HG02981 (cell line): ENCODE data around the gene COL4A2.
A peak's percentile ranks its signal among the peaks of the same experiment; 100 is the strongest.
"Not testable (repeated sequence)": the region's sequence is repeated elsewhere in the genome, so short reads cannot be mapped to it uniquely, and the experiment has no call there.

Source experiments
- ATAC-seq: cut with Tn5 transposase; IDR thresholded peaks from one replicate; pipeline ENCODE4 v1.9.1; 2021; ENCODE audit warnings: mild to moderate bottlenecking, moderate library complexity; ENCODE audit not compliant: unreplicated experiment

The COL4A2 gene

DNA sequence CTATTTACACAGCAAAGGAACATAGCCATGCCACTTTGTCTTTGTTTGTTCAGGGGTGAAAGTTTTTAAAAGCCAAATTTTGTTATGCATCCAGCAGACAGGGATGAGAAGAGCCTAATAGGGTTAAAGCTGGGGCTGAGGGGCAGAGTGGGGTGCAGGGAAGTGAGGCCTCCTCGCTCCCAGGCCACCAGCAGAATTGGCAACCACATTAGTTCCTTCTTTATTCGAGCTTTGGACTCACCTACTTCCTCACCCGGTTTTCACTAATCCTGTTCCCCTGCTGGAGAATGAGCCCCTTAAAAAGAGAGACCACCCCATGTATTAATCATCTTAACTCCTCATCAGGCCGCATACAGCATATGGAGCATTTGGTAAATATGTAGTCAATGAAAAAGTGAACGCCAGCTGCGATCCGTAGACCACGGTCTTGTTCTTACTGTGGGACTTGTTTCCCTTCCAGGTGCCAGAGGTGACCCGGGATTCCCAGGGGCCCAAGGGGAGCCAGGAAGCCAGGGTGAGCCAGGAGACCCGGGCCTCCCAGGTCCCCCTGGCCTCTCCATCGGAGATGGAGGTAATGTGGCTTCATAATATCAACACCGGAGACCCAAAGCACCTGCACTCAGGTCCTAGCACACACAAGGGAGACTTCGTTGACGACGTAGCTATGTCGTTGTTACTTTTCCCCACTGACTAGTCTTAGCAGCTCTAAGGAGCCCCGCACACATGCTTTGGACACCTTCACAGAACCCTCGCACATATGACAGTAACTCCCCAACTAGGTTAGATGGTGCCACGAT is 142.3 kb downstream of the COL4A2 start:
- no peak for ATAC-seq

DNA sequence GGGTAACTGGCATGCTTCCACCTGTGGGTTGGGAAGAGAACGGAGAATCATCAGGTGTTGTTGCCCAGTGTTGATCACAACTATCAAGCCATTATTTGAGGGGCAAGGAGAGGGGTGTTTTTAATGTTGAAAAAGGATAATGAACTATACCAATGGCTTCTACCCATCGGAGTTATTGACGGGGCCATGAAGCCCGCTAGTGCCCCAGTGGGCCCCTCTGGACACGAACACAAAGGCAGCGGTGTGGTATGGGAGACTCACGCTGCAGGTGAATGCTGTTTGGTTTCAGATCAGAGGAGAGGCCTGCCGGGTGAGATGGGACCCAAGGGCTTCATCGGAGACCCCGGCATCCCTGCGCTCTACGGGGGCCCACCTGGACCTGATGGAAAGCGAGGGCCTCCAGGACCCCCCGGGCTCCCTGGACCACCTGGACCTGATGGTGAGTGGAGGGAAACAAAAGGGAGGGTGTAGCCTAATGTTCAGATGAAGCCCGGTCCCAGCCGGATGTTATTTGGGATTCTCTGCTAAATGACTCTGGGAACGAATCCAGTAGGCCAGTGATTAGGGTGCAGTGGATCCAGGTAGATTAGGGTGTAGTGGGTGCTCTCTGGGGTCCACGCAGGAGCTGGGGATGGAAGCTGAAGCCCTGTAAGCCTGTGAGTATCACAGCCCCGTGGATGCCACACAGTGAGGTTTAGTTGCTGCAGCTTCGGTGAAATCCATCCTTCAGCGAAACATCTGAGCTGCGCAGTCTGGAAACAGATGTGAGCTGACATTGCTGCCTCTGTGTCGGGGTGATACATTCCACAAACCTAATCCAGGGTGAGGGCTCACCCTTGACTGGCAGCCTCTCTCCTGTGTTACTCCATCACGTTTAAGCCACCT is 143.2 kb downstream of the COL4A2 start:
- no peak for ATAC-seq

DNA sequence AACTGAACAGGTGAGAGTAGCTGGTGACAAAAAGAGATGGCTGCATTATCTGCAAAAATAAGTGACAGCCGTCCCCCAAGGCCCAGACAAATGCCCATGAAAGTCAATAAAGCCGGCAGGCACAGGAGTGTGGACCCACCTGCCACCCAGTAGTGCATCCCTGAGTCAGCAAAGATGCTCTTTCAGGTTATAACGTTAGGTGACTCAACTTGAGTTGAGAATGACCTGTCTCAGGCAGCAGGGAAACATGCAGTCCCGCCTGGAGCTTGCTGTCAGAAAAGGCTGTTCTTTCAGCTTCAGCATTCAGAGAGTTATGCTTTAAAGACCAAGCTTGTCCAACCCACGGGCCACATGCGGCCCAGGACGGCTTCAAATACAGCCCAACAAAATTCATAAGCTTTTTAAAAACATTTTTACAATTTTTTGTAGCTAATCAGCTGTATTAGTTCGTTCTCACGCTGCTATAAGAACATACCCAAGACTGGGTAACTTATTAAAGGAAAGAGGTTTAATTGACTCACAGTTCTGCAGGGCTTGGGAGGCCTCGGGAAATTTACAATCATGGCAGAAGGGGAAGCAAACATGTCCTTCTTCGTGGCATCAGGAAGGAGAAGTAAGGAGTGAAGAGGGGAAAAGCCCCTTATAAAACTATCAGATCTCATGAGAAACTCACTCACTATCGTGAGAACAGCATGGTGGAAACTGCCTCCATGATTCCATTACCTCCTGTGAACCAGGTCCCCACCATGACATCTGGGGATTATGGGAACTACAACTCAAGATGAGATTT is 144.1 kb downstream of the COL4A2 start:
- no peak for ATAC-seq

DNA sequence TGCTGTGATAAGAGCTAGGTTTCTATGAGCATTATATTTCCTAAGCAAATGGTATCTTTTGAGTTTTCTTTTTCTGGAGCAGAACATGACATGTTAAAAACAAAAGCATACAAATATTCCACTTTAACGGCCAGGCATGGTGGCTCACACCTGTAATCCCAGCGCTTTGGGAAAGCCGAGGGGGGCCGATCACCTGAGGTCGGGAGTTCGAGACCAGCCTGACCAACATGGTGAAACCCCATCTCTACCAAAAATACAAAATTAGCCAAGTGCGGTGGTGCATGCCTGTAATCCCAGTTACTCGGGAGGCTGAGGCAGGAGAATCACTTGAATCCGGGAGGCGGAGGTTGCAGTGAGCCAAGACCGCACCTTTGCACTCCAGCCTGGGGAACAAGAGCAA is 146.0 kb downstream of the COL4A2 start:
- ATAC-seq: not testable (repeated sequence)

DNA sequence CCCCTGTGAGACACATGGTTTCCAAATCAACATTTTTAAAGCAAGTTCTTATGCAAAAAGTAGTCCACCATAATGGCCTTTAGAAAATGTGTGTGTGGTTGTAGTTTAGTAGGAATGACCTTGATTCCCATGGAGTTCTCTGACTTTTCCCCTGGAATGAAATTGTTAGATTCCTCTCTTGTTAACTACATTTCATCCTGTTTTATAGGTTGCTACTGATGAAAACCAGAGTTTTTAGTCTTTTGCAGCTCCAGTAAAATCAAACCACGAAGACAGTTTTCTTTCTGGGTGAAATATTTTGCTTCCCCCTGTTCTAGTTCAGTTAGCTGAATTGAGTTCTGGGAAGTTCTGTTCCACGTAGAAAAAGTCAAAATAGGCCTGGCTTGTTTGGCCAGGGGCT is 146.7 kb downstream of the COL4A2 start:
- no peak for ATAC-seq

DNA sequence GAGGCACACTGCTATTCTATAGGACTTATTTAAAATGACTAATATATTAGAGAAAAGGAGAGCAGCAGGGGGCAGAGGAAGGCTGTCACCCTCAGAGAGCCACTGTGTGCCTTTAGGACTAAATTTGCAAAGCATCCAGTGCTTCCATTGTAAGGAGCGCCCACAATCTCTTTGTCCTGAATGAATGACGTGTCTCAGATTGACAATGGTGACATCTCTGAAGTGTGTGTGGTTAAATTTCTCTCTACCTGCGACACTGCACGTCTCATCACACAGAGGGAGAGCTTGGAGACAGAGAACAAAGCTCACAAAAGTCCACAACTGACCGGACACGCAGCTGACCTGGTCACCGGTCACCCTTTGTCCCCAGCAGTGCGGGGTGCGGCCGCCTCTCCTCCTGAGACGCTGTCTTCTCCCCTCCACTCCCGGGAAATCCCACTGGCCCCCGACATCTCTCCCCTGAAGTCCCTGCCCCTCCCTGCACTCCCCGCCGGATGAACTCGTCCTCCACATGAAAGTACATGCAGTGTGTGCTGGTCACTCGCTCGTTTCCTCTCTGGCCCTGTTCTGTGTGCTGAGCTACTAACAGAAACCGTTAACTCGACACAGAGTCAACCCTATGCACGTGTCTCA is 147.3 kb downstream of the COL4A2 start:
- no peak for ATAC-seq

DNA sequence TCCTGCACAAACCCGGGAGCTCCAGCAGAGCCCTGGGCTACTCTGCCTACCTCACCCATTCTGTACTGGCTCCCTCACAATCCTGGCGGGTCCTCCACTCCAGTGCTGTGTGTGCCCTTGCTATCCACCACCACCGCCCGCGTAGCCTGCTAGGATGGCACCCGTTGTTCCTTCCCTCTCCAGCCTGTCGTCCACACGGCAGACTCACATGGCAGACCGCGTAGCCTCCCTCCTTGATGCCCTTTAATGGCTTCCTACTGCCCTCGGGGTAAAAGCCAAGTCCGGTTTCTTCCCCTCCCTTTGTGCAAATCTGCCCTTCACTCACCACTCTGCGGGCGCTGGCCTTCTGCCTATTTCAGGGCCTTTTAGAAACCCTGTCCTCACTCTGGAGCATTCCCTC is 147.9 kb downstream of the COL4A2 start:
- ATAC-seq: no peak

DNA sequence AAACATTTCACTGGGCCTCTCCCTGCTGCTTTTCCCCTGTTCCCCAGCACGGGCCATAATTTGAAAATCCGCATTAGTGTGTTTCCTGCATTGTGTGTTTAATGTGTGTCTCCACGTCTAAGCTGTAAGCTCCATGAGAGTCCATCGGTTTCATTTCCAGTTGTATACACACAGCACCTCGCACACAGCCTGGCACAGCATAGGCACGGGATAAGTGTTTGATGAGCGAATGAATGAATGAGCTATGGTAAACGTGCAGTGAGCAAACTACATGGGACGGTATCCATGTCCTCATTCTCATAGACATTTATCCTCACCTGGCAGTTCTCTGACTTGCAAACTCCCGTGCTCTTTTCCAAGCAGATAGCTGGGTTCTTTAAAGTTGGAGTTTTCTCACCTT is 148.4 kb downstream of the COL4A2 start:
- ATAC-seq: no peak

DNA sequence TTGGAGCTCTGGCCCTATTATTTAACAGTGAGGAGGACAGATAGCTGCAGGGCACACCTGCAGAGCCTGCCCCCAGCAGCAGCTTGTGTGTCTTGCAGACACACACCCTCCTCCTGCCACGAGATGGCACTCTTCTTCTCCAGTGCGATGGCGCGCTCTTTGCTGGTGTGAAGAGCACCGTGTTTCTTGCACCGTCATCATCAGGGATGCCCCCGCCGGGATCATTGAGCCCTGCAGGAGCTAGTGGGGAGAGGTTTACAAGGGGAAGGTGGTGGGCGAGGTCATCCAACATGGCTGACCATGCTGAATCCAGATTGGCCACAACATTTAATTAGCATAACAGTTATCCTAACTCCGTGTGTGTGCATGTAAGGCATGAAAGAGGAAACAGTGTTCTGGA is 148.9 kb downstream of the COL4A2 start:
- peak; percentile 99 for ATAC-seq

DNA sequence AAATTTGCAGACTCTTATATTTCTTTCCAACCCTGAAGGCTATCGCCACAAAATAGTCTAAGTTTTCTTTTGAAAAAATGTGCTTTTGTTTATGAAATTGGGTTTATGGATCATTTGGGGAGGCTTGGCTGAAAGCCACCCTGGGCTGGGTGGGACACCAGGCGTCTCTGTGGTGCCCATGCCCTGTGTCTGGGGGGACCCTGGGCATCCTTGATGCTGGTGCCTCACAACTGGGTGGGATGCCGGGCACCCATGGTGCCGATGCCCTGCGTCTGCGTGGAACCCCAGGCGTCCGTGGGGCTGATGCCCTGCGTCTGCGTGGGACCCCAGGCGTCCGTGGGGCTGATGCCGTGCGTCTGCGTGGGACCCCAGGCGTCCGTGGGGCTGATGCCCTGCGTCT is 149.5 kb downstream of the COL4A2 start:
- ATAC-seq: no peak

DNA sequence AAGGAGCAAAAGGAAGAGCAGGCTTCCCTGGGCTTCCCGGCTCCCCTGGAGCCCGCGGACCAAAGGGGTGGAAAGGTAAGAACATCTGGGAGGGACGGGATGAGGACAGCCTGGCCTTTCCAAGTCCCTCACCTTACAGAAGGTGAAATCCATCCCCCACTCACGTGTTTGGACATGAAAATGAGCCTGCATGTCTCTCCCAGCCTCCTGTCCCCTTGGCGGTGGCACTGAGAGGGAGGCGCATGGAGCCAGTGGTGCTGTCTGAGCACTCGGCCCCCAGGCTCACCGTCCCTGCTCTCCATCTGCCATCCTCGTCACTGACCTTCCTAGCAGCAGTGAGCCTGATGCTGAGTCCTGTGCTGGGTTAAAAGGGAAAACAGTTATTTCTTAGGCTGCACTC is 150.3 kb downstream of the COL4A2 start:
- no peak for ATAC-seq

DNA sequence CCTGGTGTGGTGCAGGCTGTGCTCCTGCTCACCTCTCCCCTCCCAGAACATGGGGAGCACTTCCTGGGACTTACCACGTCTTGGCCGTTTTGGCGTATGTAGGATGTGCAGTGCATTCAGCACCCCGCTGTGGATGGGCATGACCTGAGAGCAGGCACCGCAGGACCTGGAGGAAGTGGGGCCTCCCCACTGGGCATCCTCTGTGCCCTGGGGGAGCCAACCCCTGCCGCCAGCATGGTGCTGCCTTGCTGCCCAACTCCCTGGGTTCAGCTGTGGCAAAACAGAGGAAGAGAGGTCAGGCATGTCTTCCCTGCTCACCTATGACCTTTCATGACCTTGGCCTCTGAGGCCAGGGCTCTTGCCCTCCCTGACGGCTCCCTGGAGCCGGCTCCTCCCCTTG is 150.9 kb downstream of the COL4A2 start:
- ATAC-seq: no peak

DNA sequence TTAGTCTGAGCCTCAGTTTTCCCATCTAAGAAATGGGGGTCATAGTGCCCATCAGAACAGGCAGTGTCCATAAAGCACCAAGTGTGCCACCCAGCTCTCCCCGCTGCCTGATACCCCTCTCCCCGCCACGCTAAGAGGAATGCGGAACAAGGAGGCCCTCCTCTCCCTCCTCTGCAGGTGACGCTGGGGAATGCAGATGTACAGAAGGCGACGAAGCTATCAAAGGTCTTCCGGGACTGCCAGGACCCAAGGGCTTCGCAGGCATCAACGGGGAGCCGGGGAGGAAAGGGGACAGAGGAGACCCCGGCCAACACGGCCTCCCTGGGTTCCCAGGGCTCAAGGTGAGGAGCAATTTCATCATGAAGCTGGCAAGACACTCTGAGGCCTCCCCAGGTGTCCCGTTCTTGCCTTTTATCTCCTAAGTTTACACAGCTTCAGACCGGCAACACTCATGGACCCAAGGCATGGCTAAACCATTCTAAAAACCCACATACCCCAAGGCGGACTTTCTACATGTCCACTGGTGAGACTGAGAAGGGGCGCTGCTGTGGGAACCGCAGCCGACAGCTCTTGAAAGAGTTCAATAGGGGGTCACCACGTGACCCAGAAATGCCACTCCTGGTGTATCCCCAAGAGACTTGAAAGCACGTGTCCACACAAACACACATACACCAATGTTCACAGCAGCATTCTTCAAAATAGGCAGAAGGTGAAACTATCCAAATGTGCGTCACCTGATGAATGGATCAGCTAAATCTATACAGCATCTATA is 151.7 kb downstream of the COL4A2 start:
- ATAC-seq: no peak

DNA sequence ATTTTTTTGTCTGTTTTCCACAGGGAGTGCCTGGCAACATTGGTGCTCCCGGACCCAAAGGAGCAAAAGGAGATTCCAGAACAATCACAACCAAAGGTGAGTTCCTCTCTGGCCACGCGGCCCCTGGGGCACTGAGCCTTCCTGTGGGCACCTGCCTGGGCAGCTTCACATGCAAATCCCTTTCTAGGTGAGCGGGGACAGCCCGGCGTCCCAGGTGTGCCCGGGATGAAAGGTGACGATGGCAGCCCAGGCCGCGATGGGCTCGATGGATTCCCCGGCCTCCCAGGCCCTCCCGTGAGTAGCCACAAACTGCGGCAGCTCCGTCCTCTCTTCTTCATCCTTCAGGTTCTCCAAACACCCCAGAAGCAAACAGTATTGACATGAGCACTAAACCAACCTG is 155.0 kb downstream of the COL4A2 start:
- no peak for ATAC-seq

DNA sequence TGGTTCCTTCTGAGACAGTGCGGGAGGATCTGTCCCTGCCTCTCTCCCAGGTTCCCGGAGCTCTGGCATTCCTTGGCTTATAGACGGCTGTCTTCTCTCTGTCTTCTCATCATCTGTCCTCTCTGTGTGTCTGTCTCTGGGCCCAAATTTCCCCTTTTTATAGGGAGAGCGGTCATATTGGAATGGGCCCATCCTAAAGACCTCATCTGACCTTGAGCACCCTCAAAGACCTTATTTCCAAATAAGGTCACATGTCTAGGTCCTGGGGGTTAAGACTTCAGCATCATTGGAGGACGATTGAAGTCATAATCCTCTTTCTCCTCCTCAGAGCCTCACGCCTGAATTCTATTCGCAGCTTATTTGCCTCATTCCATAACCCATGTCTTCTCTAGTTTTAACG is 156.1 kb downstream of the COL4A2 start:
- no peak for ATAC-seq

DNA sequence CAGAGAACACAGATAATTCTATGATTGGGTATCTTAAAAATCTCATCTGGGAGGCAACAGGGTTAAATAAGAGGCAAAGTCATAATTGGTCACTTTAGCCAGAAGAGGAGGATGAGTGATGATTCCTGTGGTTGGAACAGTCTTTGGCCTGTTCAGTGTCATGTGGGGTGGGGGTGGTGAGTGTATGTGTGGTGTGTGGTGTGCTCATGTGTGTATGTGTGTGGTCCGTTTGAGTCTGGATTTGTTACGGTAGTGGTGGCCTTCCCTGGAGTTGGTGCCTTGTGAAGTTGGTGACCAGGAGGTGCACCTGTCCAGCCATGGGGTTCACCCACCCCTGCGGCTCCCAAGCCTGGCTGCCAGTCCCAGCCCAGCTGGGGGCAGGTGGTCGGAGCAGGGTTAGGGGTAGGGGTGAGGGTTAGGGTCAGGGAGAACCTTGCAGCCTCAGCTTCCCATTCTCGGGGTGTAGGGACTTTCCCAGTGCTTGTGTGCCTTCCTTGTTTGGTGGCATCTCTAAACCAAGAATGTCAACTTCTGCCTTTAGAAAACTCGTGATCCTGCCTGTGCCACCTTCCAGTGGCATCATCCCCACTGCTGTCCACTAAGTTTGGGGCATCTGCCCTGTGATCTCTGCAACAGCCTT is 156.9 kb downstream of the COL4A2 start:
- ATAC-seq: no peak

DNA sequence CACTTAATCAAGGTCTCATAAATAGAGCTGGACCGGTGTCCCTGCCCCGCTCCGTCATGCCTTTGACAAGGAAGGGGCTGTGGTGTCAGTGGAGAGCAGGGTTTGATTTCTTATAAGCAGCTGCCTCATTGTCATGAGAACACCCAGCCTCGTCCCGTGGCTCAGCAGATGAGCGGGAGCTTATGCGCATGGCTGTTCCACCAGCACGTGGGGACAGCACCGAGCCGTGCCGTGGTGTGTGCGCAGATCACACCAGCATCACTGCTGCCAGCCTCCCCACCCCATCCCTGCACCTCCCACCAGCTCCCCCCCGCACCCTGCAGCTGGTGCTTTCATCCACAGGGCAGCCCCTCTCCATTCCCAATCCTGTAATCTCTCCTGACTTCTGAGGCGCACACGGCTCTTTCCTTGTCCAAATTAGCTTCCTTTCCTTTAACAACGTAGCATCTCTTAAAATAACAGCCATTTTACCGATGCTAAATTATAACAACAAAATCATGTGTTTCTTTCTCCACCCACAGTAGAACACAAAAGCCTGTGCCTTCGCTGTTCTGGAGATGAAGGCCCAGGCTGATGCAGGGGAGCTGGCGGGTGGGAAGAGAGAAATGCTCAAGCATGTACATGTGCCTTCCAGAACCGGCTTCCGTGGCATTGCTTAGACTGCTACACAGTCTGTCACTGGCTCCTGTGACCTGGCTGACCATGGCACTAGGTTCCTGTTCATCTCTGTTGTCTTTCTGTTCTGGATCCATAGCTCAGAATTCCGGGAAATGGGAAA is 157.7 kb downstream of the COL4A2 start:
- no peak for ATAC-seq

DNA sequence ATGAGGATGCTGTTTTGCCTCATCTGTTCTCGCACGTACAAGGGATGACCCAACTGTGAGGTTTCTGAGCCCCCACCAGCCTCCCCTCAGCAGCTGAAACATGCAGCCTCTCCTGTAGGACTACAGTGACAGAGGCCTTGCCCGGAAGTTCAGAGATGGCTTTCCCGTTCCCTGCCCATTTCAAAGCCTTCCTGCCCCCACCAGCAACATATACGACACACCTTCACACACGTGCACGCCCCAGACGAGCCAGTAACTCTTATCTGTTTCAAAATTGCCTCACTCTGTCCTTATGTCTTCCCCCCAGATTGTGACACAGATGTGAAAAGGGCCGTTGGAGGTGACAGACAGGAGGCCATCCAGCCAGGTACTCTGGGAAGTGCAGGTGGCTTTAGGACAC is 158.6 kb downstream of the COL4A2 start:
- ATAC-seq: no peak
